Osteoblast (primary cell): Measurements from ENCODE around the gene CIZ1. TPM values are rescaled to one million over a fixed set of nuclear protein-coding genes. Genes with fewer than 3 reads are reported as not detected.

ENCODE experiments used
- DNase-seq: peaks from one replicate; pipeline ENCODE4 v3.0.0; 2011; ENCODE audit warnings: low spot score, mixed read lengths; ENCODE audit not compliant: insufficient read length; ENCODE audit errors: missing footprints
- H2AFZ ChIP-seq: 2 replicates; pipeline ENCODE4 v1.6.0; 2011; ENCODE audit warnings: mild to moderate bottlenecking, low read length
- H3K27ac ChIP-seq: 2 replicates; pipeline ENCODE4 v1.5.1; 2011; ENCODE audit warnings: mild to moderate bottlenecking, low read depth, low read length, moderate library complexity
- H3K27me3 ChIP-seq: 2 replicates; pipeline ENCODE4 v1.6.0; 2012; ENCODE audit warnings: mild to moderate bottlenecking, control low read depth, inconsistent platforms, low read length, moderate library complexity; ENCODE audit not compliant: insufficient read depth
- H3K36me3 ChIP-seq: 2 replicates; pipeline ENCODE4 v1.5.1; 2011; ENCODE audit warnings: mild to moderate bottlenecking, low read length, control low read depth, moderate library complexity; ENCODE audit not compliant: insufficient read depth
- H3K4me1 ChIP-seq: 2 replicates; pipeline ENCODE4 v1.5.1; 2011; ENCODE audit warnings: mild to moderate bottlenecking, low read length, control low read depth, moderate library complexity; ENCODE audit not compliant: insufficient read depth
- H3K4me2 ChIP-seq: 2 replicates; pipeline ENCODE4 v1.6.0; 2011; ENCODE audit warnings: mild to moderate bottlenecking, low read length; ENCODE audit not compliant: insufficient read depth
- H3K4me3 ChIP-seq: fragments of 200-600 bp; sonication (generic); 3 replicates; pipeline ENCODE4 v1.5.1; 2012; ENCODE audit warnings: mild to moderate bottlenecking, low read length, inconsistent platforms; ENCODE audit not compliant: insufficient read depth
- H3K79me2 ChIP-seq: 2 replicates; pipeline ENCODE4 v1.6.0; 2012; ENCODE audit warnings: mild to moderate bottlenecking, low read length, control low read depth, inconsistent platforms; ENCODE audit not compliant: insufficient read depth
- H3K9me3 ChIP-seq: 2 replicates; pipeline ENCODE4 v1.5.1; 2011; ENCODE audit warnings: low read depth, low read length, control low read depth
- H4K20me1 ChIP-seq: 2 replicates; pipeline ENCODE4 v1.6.0; 2012; ENCODE audit warnings: mild to moderate bottlenecking, low read length, control low read depth; ENCODE audit not compliant: insufficient read depth
- CTCF ChIP-seq: IDR thresholded peaks from 2 replicates; pipeline ENCODE4 v1.5.1; 2011; ENCODE audit warnings: mild to moderate bottlenecking, low read depth, low read length, moderate library complexity; ENCODE audit errors: extremely low read depth
- total RNA-seq: library from RNA; depleted of rRNA; stranded (reverse); fragments of >200 nt; gene quantifications from 2 replicates; pipeline ENCODE4 v1.2.3, GENCODE V29; 2012

Gene CIZ1
- total RNA-seq, 1 donor, result 33.7 TPM

- Histone ChIP-seq H4K20me1 (peaks cover 33% of the 10 kb centered on the region), H3K36me3 (peaks cover 33% of the 10 kb centered on the region), H3K4me1 (peaks cover 19% of the 10 kb centered on the region), H3K27ac (no peak overlapping the region), H2AFZ (no peak overlapping the region), H3K4me2 (no peak overlapping the region), H3K79me2 (peaks cover 19% of the 10 kb centered on the region), H3K9me3 (no peaks in the 10 kb centered on the region), H3K27me3 (no peaks in the 10 kb centered on the region), H3K4me3 (no peak overlapping the region)
- no peak for TF ChIP-seq CTCF
- DNase-seq, result peak; percentile 62
Observed at GRCh38 chr9:128163027-128163515, 28.3 kb downstream of the CIZ1 start.

GRCh38 chr9:128162215-128163026 lies 29.0 kb downstream of the CIZ1 start:
- H3K4me2 ChIP-seq, result peak overlapping the region; percentile 14
- no peak overlapping the region for H3K27ac ChIP-seq
- peaks cover 19% of the 10 kb centered on the region for H3K4me1 ChIP-seq
- H2AFZ ChIP-seq, result no peak overlapping the region
- H3K36me3 ChIP-seq, result peaks cover 27% of the 10 kb centered on the region
- no peak overlapping the region for H3K4me3 ChIP-seq
- H3K79me2 ChIP-seq, result peaks cover 17% of the 10 kb centered on the region
- H3K27me3 ChIP-seq, result no peaks in the 10 kb centered on the region
- peaks cover 33% of the 10 kb centered on the region for H4K20me1 ChIP-seq
- TF ChIP-seq CTCF, result no peak
- peak; percentile 96 for DNase-seq
- H3K9me3 ChIP-seq, result no peaks in the 10 kb centered on the region

GRCh38 chr9:128161215-128161902 lies 30.0 kb downstream of the CIZ1 start:
- DNase-seq, result peak; percentile 31
- peaks cover 14% of the 10 kb centered on the region for H3K79me2 ChIP-seq
- peaks cover 16% of the 10 kb centered on the region for H3K36me3 ChIP-seq
- H3K27ac ChIP-seq, result no peak overlapping the region
- peak overlapping the region; percentile 90 for H3K4me3 ChIP-seq
- H4K20me1 ChIP-seq, result peaks cover 30% of the 10 kb centered on the region
- no peaks in the 10 kb centered on the region for H3K9me3 ChIP-seq
- H3K27me3 ChIP-seq, result no peaks in the 10 kb centered on the region
- peaks cover 19% of the 10 kb centered on the region for H3K4me1 ChIP-seq
- no peak overlapping the region for H2AFZ ChIP-seq
- no peak for TF ChIP-seq CTCF
- H3K4me2 ChIP-seq, result peak overlapping the region; percentile 94

- Histone ChIP-seq H2AFZ (peak overlapping the region; percentile 83), H3K36me3 (peaks cover 11% of the 10 kb centered on the region), H3K9me3 (no peaks in the 10 kb centered on the region), H3K27me3 (no peaks in the 10 kb centered on the region), H3K27ac (no peak overlapping the region), H3K4me2 (peak overlapping the region; percentile 94), H3K79me2 (peaks cover 14% of the 10 kb centered on the region), H4K20me1 (peaks cover 30% of the 10 kb centered on the region), H3K4me1 (peaks cover 19% of the 10 kb centered on the region), H3K4me3 (peak overlapping the region; percentile 90)
- TF ChIP-seq CTCF, result no peak
- DNase-seq, result peak; percentile 87
Observed at GRCh38 chr9:128160603-128160987, 30.8 kb downstream of the CIZ1 start.
